H7 (cell line): Measurements from ENCODE around the gene COL20A1. TPM values are rescaled to one million over a fixed set of nuclear protein-coding genes. Genes with fewer than 3 reads are reported as not detected.
A peak's percentile ranks its signal among the peaks of the same experiment; 100 is the strongest.

Experiments
- DNase-seq: peaks from one replicate; pipeline ENCODE4 v3.0.0; 2012
- H3K27me3 ChIP-seq: 2 replicates; pipeline ENCODE4 v1.6.0; 2011; ENCODE audit warnings: mild to moderate bottlenecking, low read length; ENCODE audit not compliant: control insufficient read depth, insufficient read depth
- H3K36me3 ChIP-seq: replicated peaks from 2 replicates; pipeline ENCODE4 v1.5.1; 2011; ENCODE audit warnings: low read length; ENCODE audit not compliant: control insufficient read depth, insufficient read depth
- H3K4me3 ChIP-seq: 2 replicates; pipeline ENCODE4 v1.5.1; 2011; ENCODE audit warnings: low read depth, mild to moderate bottlenecking, control low read depth, low read length, moderate library complexity; ENCODE audit not compliant: insufficient read depth
- total RNA-seq: library from RNA; depleted of rRNA; stranded (reverse); fragments of >200 nt; shearing (Covaris generic); gene quantifications from 2 replicates; pipeline ENCODE4 v1.2.3, GENCODE V29; 2014

Gene COL20A1
- total RNA-seq, 1 experiment from 2014 or later, result 0.17 TPM

- no peak overlapping the region for H3K4me3 ChIP-seq
- H3K27me3 ChIP-seq, result no peaks in the 10 kb centered on the region
- H3K36me3 ChIP-seq, result peaks cover 34% of the 10 kb centered on the region
- no peak for DNase-seq
Measured at GRCh38 chr20:63280371-63280770, 12.6 kb upstream of the COL20A1 start.

DNA sequence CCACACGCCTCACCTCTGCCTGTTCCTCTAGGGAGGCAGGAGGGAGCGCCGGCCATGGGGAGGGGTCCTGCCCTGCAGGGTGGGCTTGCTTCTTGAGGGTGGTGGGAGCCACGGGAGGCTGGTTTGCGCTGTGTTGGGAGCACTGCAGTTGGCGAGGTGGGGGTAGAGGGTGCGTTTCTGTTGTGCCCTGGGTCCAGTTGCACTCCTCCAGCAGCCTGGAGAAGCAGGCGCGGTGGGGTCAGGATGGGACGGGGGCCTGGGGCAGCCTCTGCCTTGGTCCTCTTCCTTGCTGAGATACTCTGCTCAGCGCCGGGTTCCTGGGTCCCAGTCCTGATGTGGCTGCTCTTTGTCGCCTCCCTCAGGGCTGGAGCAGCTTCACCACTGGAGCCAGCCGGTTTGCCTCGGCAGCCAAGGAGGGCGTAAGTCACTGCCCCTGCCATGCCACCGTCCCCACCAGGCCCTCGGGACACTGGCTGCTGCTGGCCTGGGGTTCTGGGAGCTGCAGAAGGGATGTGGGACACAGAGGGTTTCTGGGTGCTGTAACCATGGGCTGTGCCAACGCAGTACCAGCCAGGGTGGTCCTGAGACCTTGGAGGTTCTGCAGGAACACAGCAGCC lies 11.9 kb upstream of the COL20A1 start:
- peak; percentile 93 for DNase-seq
- H3K36me3 ChIP-seq, result peaks cover 41% of the 10 kb centered on the region
- H3K27me3 ChIP-seq, result no peaks in the 10 kb centered on the region
- H3K4me3 ChIP-seq, result no peak overlapping the region

DNA sequence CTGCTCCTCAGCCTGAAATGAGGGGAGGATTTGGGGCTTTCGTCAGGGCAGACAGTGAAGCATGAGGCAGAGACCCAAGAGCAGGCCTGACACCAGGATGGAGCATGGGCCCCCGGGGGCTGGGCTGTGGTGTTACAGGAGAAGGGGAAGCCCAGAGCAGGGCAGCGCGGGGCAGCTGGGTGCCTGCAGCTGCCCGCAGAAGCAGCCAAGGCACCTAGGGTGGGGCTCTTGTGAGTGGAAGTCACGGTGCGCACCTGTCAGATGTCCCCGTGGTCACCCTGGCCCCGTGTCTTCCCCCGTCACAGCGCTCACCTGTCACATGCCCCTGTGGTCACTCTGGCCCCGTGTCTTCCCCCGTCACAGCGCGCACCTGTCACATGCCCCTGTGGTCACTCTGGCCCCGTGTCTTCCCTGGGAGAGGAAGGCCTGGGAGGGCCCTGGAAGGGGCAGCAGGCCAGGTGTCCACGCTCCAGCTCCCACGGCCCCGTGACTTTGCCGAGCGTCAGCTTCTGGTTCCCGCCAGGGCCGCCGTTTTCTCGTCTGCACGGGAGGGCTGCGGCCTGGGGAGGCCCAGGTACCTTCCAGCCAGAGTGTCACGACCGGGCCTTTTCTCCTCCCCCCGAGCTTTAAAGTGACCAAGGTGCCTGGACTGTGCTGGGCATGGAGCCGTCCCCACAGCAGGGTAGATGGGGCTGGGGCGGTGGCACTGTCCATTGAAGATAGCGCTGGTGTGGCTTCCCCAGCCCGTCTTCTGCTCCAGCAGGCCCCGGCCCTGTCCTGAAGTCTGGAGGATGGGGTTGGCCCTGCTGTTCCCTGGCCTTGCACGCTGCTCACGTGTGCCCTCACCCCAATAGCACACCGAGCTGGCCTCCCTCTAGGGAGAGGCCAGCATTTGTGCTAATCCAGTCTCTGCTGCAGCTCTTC lies 11.0 kb upstream of the COL20A1 start:
- peaks cover 39% of the 10 kb centered on the region for H3K36me3 ChIP-seq
- H3K4me3 ChIP-seq, result no peak overlapping the region
- DNase-seq, result no peak
- no peaks in the 10 kb centered on the region for H3K27me3 ChIP-seq

DNA sequence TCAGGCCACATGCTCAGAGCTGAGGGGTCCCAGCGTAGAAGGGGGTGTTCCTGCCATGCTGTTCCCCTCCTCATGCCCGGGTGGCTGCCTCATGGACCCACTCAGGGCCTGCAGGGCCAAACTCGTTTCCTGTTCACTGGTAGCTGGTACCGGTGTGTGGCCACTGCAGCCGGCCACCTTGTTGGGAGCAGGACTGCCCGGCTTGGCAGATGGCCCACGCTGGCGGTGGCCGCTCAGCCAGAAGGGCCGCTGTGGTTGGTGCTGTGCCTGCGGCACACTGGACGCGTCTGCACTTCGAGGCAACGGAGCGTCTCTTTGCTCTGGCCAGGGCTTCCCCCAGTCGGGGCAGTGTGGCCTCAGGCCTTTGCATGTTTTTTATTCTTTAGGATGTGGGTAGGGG lies 10.0 kb upstream of the COL20A1 start:
- no peak for DNase-seq
- no peak overlapping the region for H3K4me3 ChIP-seq
- H3K36me3 ChIP-seq, result peaks cover 39% of the 10 kb centered on the region
- no peaks in the 10 kb centered on the region for H3K27me3 ChIP-seq

GRCh38 chr20:63283397-63284082 lies 9.4 kb upstream of the COL20A1 start:
- Histone ChIP-seq H3K4me3 (no peak overlapping the region), H3K36me3 (peaks cover 40% of the 10 kb centered on the region), H3K27me3 (no peaks in the 10 kb centered on the region)
- DNase-seq, result no peak

DNA sequence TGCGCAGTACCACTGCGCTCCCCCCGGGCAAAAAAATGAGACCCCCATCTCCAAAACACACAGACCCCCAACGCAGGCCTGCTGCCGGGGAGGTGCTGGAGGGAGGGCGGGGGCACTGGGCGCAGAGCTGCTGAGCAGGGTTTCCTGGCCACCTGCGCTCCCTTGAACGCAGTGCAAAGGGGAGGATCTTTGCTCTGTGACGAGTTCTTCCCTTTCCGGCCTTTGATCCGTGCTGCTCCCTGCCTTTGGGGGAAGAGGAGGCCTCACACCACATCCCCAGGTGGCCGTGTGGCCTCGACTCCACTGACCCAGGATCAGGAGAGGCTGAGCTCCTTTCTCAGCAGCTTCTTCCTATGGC lies 8.9 kb upstream of the COL20A1 start:
- Histone ChIP-seq H3K27me3 (no peaks in the 10 kb centered on the region), H3K4me3 (no peak overlapping the region), H3K36me3 (peaks cover 41% of the 10 kb centered on the region)
- no peak for DNase-seq

GRCh38 chr20:63284544-63284949 lies 8.4 kb upstream of the COL20A1 start:
- DNase-seq, result no peak
- no peaks in the 10 kb centered on the region for H3K27me3 ChIP-seq
- H3K4me3 ChIP-seq, result no peak overlapping the region
- H3K36me3 ChIP-seq, result peaks cover 42% of the 10 kb centered on the region

DNA sequence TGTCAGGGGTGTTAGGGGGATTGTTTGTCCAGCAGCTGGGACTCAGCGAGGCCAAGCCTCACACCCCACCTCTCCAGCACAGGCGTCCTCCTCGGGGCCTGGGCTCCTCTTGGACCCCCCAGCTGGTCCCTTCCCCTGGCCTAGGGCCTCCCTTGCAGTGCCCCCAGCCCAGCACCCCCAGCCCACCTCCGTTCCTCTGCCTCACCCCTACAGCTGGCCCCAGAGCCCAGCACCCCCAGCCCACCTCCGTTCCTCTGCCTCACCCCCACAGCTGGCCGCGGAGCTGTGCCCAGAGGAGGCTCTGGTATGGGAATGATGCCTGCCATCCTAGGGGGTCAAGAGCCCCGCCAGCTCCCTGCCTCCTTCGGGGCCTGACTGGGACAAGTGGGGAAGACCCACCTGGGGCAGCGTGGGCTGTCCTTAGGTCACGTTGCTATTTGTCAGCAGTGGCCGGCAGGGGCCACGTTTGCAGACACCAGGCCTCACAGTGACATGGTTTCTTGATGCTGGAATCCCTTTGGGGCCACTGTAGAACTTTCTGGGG lies 7.9 kb upstream of the COL20A1 start:
- Histone ChIP-seq H3K36me3 (peaks cover 41% of the 10 kb centered on the region), H3K27me3 (no peaks in the 10 kb centered on the region), H3K4me3 (no peak overlapping the region)
- no peak for DNase-seq

- Histone ChIP-seq H3K27me3 (no peaks in the 10 kb centered on the region), H3K4me3 (no peak overlapping the region), H3K36me3 (peaks cover 40% of the 10 kb centered on the region)
- DNase-seq, result no peak
Measured at GRCh38 chr20:63285636-63286615, 7.1 kb upstream of the COL20A1 start.

DNA sequence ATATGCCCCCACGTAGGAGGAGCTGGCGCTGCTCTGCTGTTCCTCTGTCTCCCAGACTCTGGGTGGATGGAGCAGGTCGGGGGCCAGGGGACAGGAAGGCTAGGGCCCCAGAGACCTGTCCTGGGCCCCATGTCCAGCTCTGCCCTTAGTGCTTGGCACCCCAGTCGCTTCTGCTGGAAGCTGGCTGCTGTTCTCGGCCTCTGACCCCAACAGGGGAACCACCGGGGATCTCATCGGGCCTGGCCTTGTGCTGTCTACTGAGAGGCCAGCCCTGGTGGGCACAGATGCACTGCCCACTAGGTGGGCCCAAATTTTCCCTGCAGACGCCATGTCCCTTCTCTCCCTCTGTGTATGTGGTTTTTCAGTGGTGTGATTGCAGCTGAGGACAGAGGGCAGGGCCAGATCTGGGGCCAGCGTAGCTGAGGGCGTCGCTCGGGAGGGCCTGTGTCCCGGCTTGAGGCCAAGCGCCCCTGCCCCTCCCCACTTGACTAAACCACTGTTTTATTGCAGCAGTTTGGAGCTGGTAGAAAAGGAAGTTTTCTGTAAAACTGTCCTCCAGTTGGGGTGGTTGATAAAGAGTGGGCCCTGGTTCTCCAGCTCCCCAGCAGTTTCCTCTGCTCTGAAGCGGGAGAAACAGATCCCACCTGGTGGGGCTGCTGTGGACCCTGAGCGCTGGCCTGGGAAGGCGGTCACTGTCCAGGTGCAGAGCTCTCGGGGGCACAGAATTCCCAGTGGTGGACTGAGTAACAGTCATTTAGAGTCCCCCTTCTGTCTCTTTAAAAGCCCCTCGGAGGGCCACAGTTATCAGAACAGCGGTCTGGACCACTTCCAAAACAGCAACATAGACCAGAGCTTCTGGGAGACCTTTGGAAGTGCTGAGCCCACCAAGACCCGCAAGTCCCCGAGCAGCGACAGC lies 5.9 kb upstream of the COL20A1 start:
- Histone ChIP-seq H3K27me3 (no peaks in the 10 kb centered on the region), H3K4me3 (no peak overlapping the region), H3K36me3 (peaks cover 33% of the 10 kb centered on the region)
- DNase-seq, result no peak

GRCh38 chr20:63287697-63288580 lies 5.0 kb upstream of the COL20A1 start:
- H3K36me3 ChIP-seq, result peaks cover 31% of the 10 kb centered on the region
- no peak overlapping the region for H3K4me3 ChIP-seq
- H3K27me3 ChIP-seq, result no peaks in the 10 kb centered on the region
- no peak for DNase-seq

GRCh38 chr20:63288581-63289251 lies 4.3 kb upstream of the COL20A1 start:
- H3K4me3 ChIP-seq, result no peak overlapping the region
- H3K36me3 ChIP-seq, result peaks cover 28% of the 10 kb centered on the region
- no peak for DNase-seq
- no peaks in the 10 kb centered on the region for H3K27me3 ChIP-seq
